OCI-LY1 (cell line): ENCODE results near the gene OLA1.

Experiments used
- H2AFZ ChIP-seq: fragments of 200-600 bp; sonication (generic), shearing (Covaris generic); 2 replicates; pipeline ENCODE4 v1.6.0; 2014; ENCODE audit warnings: antibody characterized with exemption, mild to moderate bottlenecking, low read length
- H3F3A ChIP-seq: fragments of 200-600 bp; sonication (generic), shearing (Covaris generic); 2 replicates; pipeline ENCODE4 v1.6.0; 2014; ENCODE audit warnings: mild to moderate bottlenecking, antibody characterized with exemption, low read length, moderate library complexity; ENCODE audit not compliant: insufficient read depth
- H3K27ac ChIP-seq: fragments of 200-600 bp; sonication (generic); 2 replicates; pipeline ENCODE4 v1.5.1; 2014; ENCODE audit warnings: low read length, mixed run types, mild to moderate bottlenecking, low read depth; ENCODE audit not compliant: poor library complexity, severe bottlenecking
- H3K27me3 ChIP-seq: fragments of 200-600 bp; sonication (generic); 2 replicates; pipeline ENCODE4 v1.6.0; 2014; ENCODE audit warnings: antibody characterized with exemption, mild to moderate bottlenecking, low read length, moderate library complexity; ENCODE audit not compliant: insufficient read depth
- H3K36me3 ChIP-seq: fragments of 200-600 bp; sonication (generic); 2 replicates; pipeline ENCODE4 v1.6.1; 2014; ENCODE audit warnings: mild to moderate bottlenecking, antibody characterized with exemption, low read length, moderate library complexity, mixed read lengths; ENCODE audit not compliant: insufficient read depth
- H3K4me1 ChIP-seq: fragments of 200-600 bp; sonication (generic); 2 replicates; pipeline ENCODE4 v1.5.1; 2014; ENCODE audit warnings: mild to moderate bottlenecking, low read length, moderate library complexity; ENCODE audit not compliant: insufficient read depth, severe bottlenecking
- H3K4me2 ChIP-seq: fragments of 200-600 bp; sonication (generic), shearing (Covaris generic); 2 replicates; pipeline ENCODE4 v1.6.1; 2014; ENCODE audit warnings: low read length
- H3K4me3 ChIP-seq: fragments of 200-600 bp; sonication (generic); 2 replicates; pipeline ENCODE4 v1.5.1; 2014; ENCODE audit warnings: low read length, low read depth, mild to moderate bottlenecking, mixed read lengths; ENCODE audit not compliant: poor library complexity, severe bottlenecking
- H3K79me2 ChIP-seq: fragments of 200-600 bp; shearing (Covaris generic); 2 replicates; pipeline ENCODE4 v1.6.1; 2016; ENCODE audit warnings: mixed run types, low read length, mixed read lengths; ENCODE audit not compliant: insufficient read depth
- H3K9ac ChIP-seq: fragments of 200-600 bp; sonication (generic), shearing (Covaris generic); 2 replicates; pipeline ENCODE4 v1.6.1; 2014; ENCODE audit warnings: mild to moderate bottlenecking, low read length, mixed read lengths
- H3K9me2 ChIP-seq: fragments of 200-600 bp; sonication (generic), shearing (Covaris generic); 2 replicates; pipeline ENCODE4 v1.6.1; 2014; ENCODE audit warnings: low read depth, mild to moderate bottlenecking, low read length, mixed read lengths
- H3K9me3 ChIP-seq: fragments of 200-600 bp; shearing (Covaris generic); 2 replicates; pipeline ENCODE4 v1.6.1; 2014; ENCODE audit warnings: low read length, mixed read lengths
- H4K20me1 ChIP-seq: fragments of 200-600 bp; sonication (generic), shearing (Covaris generic); 2 replicates; pipeline ENCODE4 v1.6.0; 2016; ENCODE audit warnings: mild to moderate bottlenecking, low read length; ENCODE audit not compliant: insufficient read depth
- CTCF ChIP-seq: fragments of 200-600 bp; sonication (generic), shearing (Covaris generic); IDR thresholded peaks from 2 replicates; pipeline ENCODE4 v1.5.1; 2017; ENCODE audit warnings: mild to moderate bottlenecking, antibody characterized with exemption, low read length, moderate library complexity, mixed read lengths
- EZH2 ChIP-seq: fragments of 200-600 bp; sonication (generic), shearing (Covaris generic); IDR thresholded peaks from 2 replicates; pipeline ENCODE4 v1.8.0; 2017; ENCODE audit warnings: borderline replicate concordance, mixed run types, mild to moderate bottlenecking, antibody characterized with exemption, low read length, moderate library complexity, mixed read lengths

OLA1 gene

GRCh38 chr2:174122185-174122584, 126.1 kb downstream of the OLA1 start:
- Histone ChIP-seq H3K27me3 (no peaks in the 10 kb centered on the region), H3K36me3 (peaks cover 25% of the 10 kb centered on the region; the same call in 1 of the 2 replicates), H3K4me2 (no peak overlapping the region), H3K9me2 (no peaks in the 10 kb centered on the region), H3F3A (no peaks in the 10 kb centered on the region; the same call in 1 of the 2 replicates), H3K79me2 (no peaks in the 10 kb centered on the region), H3K4me3 (no peak overlapping the region), H3K27ac (no peak overlapping the region), H3K9ac (no peak overlapping the region), H2AFZ (no peak overlapping the region), H3K4me1 (no peaks in the 10 kb centered on the region), H3K9me3 (no peaks in the 10 kb centered on the region), H4K20me1 (no peaks in the 10 kb centered on the region)
- TF ChIP-seq EZH2 (no peak), CTCF (no peak)

GRCh38 chr2:174121612-174122011, 126.7 kb downstream of the OLA1 start:
- Histone ChIP-seq H3K27me3 (no peaks in the 10 kb centered on the region), H3K27ac (no peak overlapping the region), H3F3A (no peaks in the 10 kb centered on the region; the same call in 1 of the 2 replicates)

DNA sequence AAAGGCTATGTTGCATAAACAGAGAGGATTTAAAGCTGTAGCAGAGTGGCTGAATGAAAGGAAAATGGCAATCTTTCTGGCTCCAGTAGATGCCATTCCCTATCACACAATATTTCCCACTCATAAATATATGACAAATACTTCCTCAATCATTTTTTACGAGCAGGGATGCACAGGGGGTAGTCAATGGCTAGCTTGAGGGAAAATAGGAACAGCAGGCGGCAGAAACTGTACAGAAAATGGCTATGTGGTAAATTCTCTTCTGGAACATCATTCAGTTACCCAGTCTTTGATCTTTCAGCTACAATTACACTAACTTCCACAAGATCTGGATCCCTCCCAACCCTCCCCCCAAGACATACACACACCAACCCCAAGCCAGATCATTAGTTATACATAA, 127.2 kb downstream of the OLA1 start:
- H3K9me3 ChIP-seq, result no peaks in the 10 kb centered on the region
- H3K27ac ChIP-seq, result no peak overlapping the region
- no peaks in the 10 kb centered on the region for H3K9me2 ChIP-seq
- H3K4me1 ChIP-seq, result no peaks in the 10 kb centered on the region
- no peak overlapping the region for H3K9ac ChIP-seq
- no peak for TF ChIP-seq CTCF
- TF ChIP-seq EZH2, result no peak
- H3K27me3 ChIP-seq, result no peaks in the 10 kb centered on the region
- no peaks in the 10 kb centered on the region; the same call in 1 of the 2 replicates for H3F3A ChIP-seq
- no peaks in the 10 kb centered on the region for H3K79me2 ChIP-seq
- H3K4me3 ChIP-seq, result no peak overlapping the region
- no peak overlapping the region for H3K4me2 ChIP-seq
- no peak overlapping the region for H2AFZ ChIP-seq
- peaks cover 25% of the 10 kb centered on the region; the same call in 1 of the 2 replicates for H3K36me3 ChIP-seq
- H4K20me1 ChIP-seq, result no peaks in the 10 kb centered on the region

More at GRCh38 chr2:174121612-174122011, 126.7 kb downstream of the OLA1 start:
- H2AFZ ChIP-seq, result no peak overlapping the region
- H4K20me1 ChIP-seq, result no peaks in the 10 kb centered on the region
- TF ChIP-seq CTCF, result no peak
- no peak for TF ChIP-seq EZH2
- no peaks in the 10 kb centered on the region for H3K79me2 ChIP-seq
- H3K4me3 ChIP-seq, result no peak overlapping the region
- H3K9me2 ChIP-seq, result no peaks in the 10 kb centered on the region
- H3K9ac ChIP-seq, result no peak overlapping the region
- H3K4me1 ChIP-seq, result no peaks in the 10 kb centered on the region
- no peaks in the 10 kb centered on the region for H3K9me3 ChIP-seq
- H3K36me3 ChIP-seq, result peaks cover 25% of the 10 kb centered on the region; the same call in 1 of the 2 replicates
- H3K4me2 ChIP-seq, result no peak overlapping the region
